Hepatocyte (in vitro differentiated cells): ENCODE measurements around the gene BGN.

Experiments used
- EZH2 ChIP-seq: fragments of 200-600 bp; sonication (generic); IDR thresholded peaks from 2 replicates; pipeline ENCODE4 v1.6.1; 2016; ENCODE audit warnings: antibody characterized with exemption, mild to moderate bottlenecking, borderline replicate concordance
- EZH2phosphoT487 ChIP-seq: fragments of 200-600 bp; sonication (generic); IDR thresholded peaks from one replicate; pipeline ENCODE4 v1.6.1; 2018; ENCODE audit warnings: antibody characterized with exemption, mild to moderate bottlenecking, low read depth, moderate library complexity; ENCODE audit not compliant: unreplicated experiment, severe bottlenecking
- TF ChIP-seq, protein P1 (sequence below): fragments of 200-600 bp; sonication (generic); IDR thresholded peaks from 2 replicates; pipeline ENCODE4 v1.5.1; 2016; ENCODE audit warnings: antibody characterized with exemption, mild to moderate bottlenecking; ENCODE audit not compliant: poor library complexity

DNA sequence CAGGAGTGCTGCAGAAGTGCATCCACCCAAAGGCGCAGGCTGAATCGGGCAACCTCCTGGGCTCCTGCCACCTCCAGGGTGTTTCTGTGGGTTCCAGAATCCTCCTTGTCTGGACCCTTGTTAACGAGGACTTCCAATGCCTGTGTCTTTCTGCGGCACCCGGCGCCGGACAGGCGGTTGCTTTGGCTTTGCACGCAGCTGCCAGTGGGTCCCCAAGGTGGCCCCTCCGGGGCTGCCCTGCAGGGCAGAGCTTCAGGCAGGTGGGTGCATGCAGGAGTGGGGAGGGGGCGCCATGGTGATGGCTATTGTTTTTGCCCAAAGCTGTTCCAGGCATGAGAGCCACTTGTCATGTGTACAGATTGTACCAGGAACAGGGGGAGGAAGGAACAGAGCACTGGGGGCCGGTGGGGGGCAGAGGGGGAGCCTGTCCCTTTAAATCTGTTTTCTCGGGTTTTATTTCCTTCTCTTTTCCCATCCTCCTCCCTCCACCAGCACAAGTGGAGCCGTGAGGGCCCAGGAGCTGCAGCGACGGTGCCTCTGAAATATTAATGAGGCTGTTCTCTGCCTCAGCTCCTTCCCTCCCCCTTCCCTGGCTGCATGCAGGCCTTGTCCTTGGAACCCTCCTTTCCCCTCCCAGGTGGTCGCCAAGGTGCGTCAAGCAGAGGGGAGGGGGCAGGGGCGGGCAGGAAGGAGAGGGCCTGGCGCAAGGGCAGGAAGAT is 35.8 kb downstream of the BGN start:
- TF ChIP-seq, protein P1, sequence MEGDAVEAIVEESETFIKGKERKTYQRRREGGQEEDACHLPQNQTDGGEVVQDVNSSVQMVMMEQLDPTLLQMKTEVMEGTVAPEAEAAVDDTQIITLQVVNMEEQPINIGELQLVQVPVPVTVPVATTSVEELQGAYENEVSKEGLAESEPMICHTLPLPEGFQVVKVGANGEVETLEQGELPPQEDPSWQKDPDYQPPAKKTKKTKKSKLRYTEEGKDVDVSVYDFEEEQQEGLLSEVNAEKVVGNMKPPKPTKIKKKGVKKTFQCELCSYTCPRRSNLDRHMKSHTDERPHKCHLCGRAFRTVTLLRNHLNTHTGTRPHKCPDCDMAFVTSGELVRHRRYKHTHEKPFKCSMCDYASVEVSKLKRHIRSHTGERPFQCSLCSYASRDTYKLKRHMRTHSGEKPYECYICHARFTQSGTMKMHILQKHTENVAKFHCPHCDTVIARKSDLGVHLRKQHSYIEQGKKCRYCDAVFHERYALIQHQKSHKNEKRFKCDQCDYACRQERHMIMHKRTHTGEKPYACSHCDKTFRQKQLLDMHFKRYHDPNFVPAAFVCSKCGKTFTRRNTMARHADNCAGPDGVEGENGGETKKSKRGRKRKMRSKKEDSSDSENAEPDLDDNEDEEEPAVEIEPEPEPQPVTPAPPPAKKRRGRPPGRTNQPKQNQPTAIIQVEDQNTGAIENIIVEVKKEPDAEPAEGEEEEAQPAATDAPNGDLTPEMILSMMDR: no peak
- no peak for TF ChIP-seq EZH2
- TF ChIP-seq EZH2phosphoT487: no peak
